Esophagus muscularis mucosa (tissue), 4 donors: ENCODE data around the gene CLEC16A. TPM values are rescaled to one million over a fixed set of nuclear protein-coding genes. Genes with fewer than 3 reads are reported as not detected.
A peak's percentile ranks its signal among the peaks of the same experiment; 100 is the strongest.

Source experiments
- DNase-seq: peaks from one replicate; pipeline ENCODE4 v3.0.0-alpha.2; 2017; ENCODE audit errors: extremely low spot score
- H3K27ac ChIP-seq, 4 donors: fragments of 200-600 bp; sonication (generic); replicated peaks in 1 of 4; 1 replicate in 3 of 4; 2 replicates in 1 of 4; pipeline ENCODE4 v1.5.1; 2016 to 2019; ENCODE audit warnings: mild to moderate bottlenecking in 1 of 4
- H3K27me3 ChIP-seq, 4 donors: fragments of 200-600 bp; sonication (generic); one replicate each; pipeline versions ENCODE4 v1.5.1 to v1.6.0; 2016 to 2019
- H3K36me3 ChIP-seq, 4 donors: fragments of 200-600 bp; sonication (generic); one replicate each; pipeline ENCODE4 v1.5.1; 2016 to 2019
- H3K4me1 ChIP-seq, 4 donors: fragments of 200-600 bp; sonication (generic); one replicate each; pipeline ENCODE4 v1.5.1; 2016 to 2019
- H3K4me3 ChIP-seq, 4 donors: fragments of 200-600 bp; sonication (generic); 1 replicate in 2 of 4; 2 replicates in 2 of 4; pipeline ENCODE4 v1.5.1; 2016 to 2019; ENCODE audit warnings: mild to moderate bottlenecking in 4 of 4, moderate library complexity in 1 of 4
- H3K9me3 ChIP-seq, 4 donors: fragments of 200-600 bp; sonication (generic); 1 replicate in 3 of 4; 2 replicates in 1 of 4; pipeline ENCODE4 v1.5.1; 2016 to 2019
- EP300 ChIP-seq: sonication (generic); formaldehyde crosslinking; IDR thresholded peaks from one replicate; pipeline ENCODE4 v1.6.1; 2017; ENCODE audit warnings: antibody characterized with exemption
- POLR2A ChIP-seq: fragments of 450-650 bp; IDR thresholded peaks from one replicate; pipeline ENCODE4 v1.6.1; 2017; ENCODE audit warnings: antibody characterized with exemption, moderate library complexity, mild to moderate bottlenecking, low read depth
- POLR2AphosphoS5 ChIP-seq, 2 donors: sonication (generic); formaldehyde crosslinking; IDR thresholded peaks; one replicate each; pipeline ENCODE4 v1.6.1; 2017; ENCODE audit warnings: antibody characterized with exemption in 2 of 2
- WGBS: methylation state at CpG from one replicate; pipeline ENCODE4 v1.1.5; 2018; 5-methylcytosine and 5-hydroxymethylcytosine counted together
- intact Hi-C: fragments of 100-400 bp; cut with DNase I; formaldehyde crosslinking; loops from one replicate; pipeline ENCODE4 v1.15.1; 2023
- total RNA-seq, 4 donors: library from RNA; depleted of rRNA; stranded (reverse); fragments of >200 nt; gene quantifications; one replicate each; pipeline versions ENCODE4 v1.1.0 to v1.2.1, GENCODE V29; 2016
- TF ChIP-seq, protein P1 (sequence below), 3 experiments: fragments of 200-600 bp in 2 of 3; fragments of 450-650 bp in 1 of 3; sonication (generic) in 2 of 3; IDR thresholded peaks; one replicate each; pipeline ENCODE4 v1.5.1; 2017 to 2019; ENCODE audit warnings: antibody characterized with exemption in 3 of 3, mild to moderate bottlenecking in 2 of 3, moderate library complexity in 1 of 3

The CLEC16A gene
- total RNA-seq, 4 donors from 2014 or later: 22.3 to 34.7 (median 29.2) TPM

DNA sequence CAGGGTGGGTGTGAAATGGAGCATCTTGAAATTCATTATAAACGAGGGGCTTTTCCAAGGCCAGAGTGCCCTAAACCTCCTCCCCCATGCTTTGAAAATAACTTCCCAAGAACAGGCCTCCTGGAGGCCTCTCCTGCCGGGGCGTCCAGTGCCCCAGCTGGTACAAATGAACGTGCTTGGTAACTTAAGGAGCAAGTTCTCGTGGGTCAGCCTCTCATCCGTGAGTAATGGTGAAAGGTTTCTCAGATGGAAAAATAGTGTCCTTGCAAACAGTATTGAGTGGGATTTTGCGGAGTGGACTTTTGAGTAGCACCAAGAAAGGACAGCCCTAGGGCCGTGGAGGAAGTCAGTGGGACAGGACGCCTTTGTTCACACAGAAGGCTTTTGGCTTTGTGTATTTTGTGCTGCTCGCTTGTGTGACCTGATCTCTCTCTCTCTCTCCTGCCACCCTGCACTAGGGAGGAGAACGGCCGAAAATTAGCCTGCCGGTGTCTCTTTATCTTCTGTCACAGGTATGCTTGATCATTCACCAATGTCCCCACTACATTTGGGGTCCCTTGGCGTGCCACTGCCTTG, 34.6 kb downstream of the CLEC16A start:
- Histone ChIP-seq H3K27me3 (no peaks in the 10 kb centered on the region), H3K4me3 (no peak overlapping the region), H3K9me3 (no peaks in the 10 kb centered on the region), H3K27ac (peak overlapping the region; percentile 78 to 84 (median 82)), H3K4me1 (peaks cover 6 to 39% (median 25%) of the 10 kb centered on the region in 4 donors), H3K36me3 (peaks cover 10 to 81% (median 48%) of the 10 kb centered on the region in 4 donors)
- intact Hi-C loops: no loop called here
- TF ChIP-seq, protein P1, sequence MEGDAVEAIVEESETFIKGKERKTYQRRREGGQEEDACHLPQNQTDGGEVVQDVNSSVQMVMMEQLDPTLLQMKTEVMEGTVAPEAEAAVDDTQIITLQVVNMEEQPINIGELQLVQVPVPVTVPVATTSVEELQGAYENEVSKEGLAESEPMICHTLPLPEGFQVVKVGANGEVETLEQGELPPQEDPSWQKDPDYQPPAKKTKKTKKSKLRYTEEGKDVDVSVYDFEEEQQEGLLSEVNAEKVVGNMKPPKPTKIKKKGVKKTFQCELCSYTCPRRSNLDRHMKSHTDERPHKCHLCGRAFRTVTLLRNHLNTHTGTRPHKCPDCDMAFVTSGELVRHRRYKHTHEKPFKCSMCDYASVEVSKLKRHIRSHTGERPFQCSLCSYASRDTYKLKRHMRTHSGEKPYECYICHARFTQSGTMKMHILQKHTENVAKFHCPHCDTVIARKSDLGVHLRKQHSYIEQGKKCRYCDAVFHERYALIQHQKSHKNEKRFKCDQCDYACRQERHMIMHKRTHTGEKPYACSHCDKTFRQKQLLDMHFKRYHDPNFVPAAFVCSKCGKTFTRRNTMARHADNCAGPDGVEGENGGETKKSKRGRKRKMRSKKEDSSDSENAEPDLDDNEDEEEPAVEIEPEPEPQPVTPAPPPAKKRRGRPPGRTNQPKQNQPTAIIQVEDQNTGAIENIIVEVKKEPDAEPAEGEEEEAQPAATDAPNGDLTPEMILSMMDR (IDR thresholded peaks at IDR 0.05): no peak
- no peak for TF ChIP-seq POLR2AphosphoS5 (IDR thresholded peaks at IDR 0.05)
- no peak for TF ChIP-seq EP300
- TF ChIP-seq POLR2A: no peak
- 95% methylated on average over 14 of the region's 14 CpGs for WGBS
- DNase-seq: no peak

DNA sequence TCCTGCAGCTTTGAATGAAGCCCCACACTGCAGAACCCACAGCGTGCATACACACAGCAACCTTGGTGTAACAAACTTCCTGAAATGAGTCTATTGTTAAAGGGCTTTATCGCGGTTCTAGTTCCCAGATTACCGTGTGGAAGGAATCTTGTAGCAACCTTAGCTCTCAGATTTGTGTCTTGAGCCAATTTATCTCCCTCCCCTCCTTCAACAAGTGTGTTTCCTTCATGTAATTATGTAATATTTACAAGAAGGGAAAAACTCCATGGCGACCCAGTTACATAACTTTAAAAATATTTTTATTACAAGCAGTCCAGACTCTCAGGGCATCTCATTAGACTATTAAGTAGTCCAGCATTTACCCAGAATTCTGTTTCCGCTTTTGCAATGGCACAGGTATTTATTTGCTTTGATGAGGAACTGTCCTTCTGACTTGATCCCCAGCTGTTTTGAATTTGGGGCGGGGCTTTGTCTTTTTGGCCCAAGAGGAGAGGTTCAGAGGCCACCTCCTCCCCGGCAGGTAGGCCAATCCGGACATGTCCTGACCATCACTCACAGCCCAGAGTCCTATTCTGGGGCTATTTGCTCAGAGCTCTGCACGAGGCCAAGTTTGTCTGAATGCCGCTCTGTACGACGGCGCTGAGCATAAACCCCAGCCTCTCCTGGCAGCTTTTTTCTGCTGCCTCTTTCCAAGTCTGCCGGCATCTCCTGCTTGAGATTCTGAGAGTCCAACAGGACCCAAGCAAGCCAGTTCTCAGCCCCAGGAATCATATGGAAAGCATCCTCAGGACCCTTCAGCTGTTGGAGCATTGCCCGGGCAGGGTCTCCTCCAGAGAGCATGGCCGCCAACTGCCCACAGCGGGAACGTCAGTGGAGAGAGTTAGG, 35.6 kb downstream of the CLEC16A start:
- Histone ChIP-seq H3K9me3 (no peaks in the 10 kb centered on the region), H3K27me3 (no peaks in the 10 kb centered on the region), H3K27ac (peak overlapping the region; percentile 78 to 84 (median 82)), H3K36me3 (peaks cover 10 to 75% (median 47%) of the 10 kb centered on the region in 4 donors), H3K4me3 (peak overlapping the region in 3 of 4 donors; percentile 7 to 14 (median 8)), H3K4me1 (peaks cover 6 to 39% (median 25%) of the 10 kb centered on the region in 4 donors)
- TF ChIP-seq, protein P1 (IDR thresholded peaks at IDR 0.05): no peak
- TF ChIP-seq POLR2A (no peak), EP300 (no peak), POLR2AphosphoS5 (IDR thresholded peaks at IDR 0.05) (peak; percentile 55 to 63)
- intact Hi-C loops: loop anchor here (10.0 kb wide), 1 partner anchor 115 kb away; no protein-coding TSS in a partner anchor
- no peak for DNase-seq
- 44% methylated on average over 19 of the region's 19 CpGs for WGBS

DNA sequence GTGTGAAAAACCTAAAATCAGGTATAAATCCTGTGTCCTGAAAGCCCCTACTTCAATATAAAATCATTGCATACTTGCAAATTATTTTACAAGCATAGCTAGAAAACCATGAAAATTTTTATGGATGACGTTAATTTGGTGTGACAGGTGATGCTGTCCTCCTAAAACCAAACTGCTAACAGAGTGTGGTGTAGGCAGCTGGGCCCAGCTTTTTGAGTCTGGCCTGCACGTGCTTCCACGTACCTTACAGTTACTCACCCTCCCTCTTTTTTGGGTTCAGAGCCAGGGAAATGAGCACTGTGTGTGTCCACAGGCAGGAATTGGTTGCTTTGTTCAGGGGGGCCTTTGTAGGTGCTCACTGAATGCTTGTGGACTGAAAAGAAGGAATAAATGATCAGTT, 36.4 kb downstream of the CLEC16A start:
- peak overlapping the region; percentile 78 to 84 (median 82) for H3K27ac ChIP-seq
- no peak for TF ChIP-seq EP300
- no peak for TF ChIP-seq POLR2AphosphoS5 (IDR thresholded peaks at IDR 0.05)
- TF ChIP-seq, protein P1 (IDR thresholded peaks at IDR 0.05): no peak
- no peak for TF ChIP-seq POLR2A
- intact Hi-C loops: loop anchor here (10.0 kb wide), 1 partner anchor 114 kb away; no protein-coding TSS in a partner anchor
- no peaks in the 10 kb centered on the region for H3K27me3 ChIP-seq
- H3K4me1 ChIP-seq: peaks cover 6 to 39% (median 25%) of the 10 kb centered on the region in 4 donors
- no peaks in the 10 kb centered on the region for H3K9me3 ChIP-seq
- no peak overlapping the region for H3K4me3 ChIP-seq
- peaks cover 8 to 73% (median 43%) of the 10 kb centered on the region in 4 donors for H3K36me3 ChIP-seq
- WGBS: 48% methylated on average over 3 of the region's 3 CpGs
- DNase-seq: no peak

DNA sequence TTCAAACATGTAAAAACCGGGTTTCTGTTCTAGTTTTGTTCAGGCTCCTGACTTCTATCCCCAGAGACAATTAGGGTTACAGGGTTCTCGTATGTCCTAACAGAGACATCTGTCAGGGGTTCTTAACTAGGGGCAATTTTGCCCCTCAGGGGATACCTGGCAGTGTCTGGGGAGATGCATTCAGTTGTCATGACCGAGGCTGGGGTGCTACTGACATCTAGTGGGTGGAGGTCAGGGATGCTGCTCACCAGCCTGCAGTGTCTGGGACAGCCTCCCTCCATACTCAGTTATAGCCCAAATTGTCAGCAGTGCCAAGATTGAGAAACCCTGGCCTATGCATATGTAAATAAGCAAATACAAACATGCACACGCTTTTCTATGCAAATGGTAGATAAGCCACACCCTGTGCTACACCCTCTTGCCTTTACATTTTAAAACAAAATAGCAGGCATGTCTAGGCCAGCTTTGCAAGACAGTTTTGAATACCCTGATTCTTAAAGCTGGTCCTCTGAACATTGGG, 37.4 kb downstream of the CLEC16A start:
- 99% methylated on average over 4 of the region's 4 CpGs for WGBS
- no peak overlapping the region for H3K4me3 ChIP-seq
- H3K27me3 ChIP-seq: no peaks in the 10 kb centered on the region
- intact Hi-C loops: loop anchor here (10.0 kb wide), 1 partner anchor 113 kb away; no protein-coding TSS in a partner anchor
- H3K9me3 ChIP-seq: no peaks in the 10 kb centered on the region
- peaks cover 6 to 66% (median 36%) of the 10 kb centered on the region in 4 donors for H3K36me3 ChIP-seq
- DNase-seq: no peak
- H3K4me1 ChIP-seq: peaks cover 6 to 39% (median 25%) of the 10 kb centered on the region in 4 donors
- TF ChIP-seq EP300: no peak
- TF ChIP-seq, protein P1 (IDR thresholded peaks at IDR 0.05): peak in 1 of 3 experiments; percentile 7
- TF ChIP-seq POLR2A: no peak
- no peak for TF ChIP-seq POLR2AphosphoS5 (IDR thresholded peaks at IDR 0.05)
- H3K27ac ChIP-seq: peak overlapping the region in 1 of 4 donors; percentile 84
